CD4-positive, alpha-beta T cell treated with Interleukin-15 for 4 hours (primary cell): Measurements from ENCODE around the gene AGAP5.
"Not testable (repeated sequence)": the region's sequence is repeated elsewhere in the genome, so short reads cannot be mapped to it uniquely, and the experiment has no call there.

Source experiments
- DNase-seq: peaks from one replicate; pipeline ENCODE4 v3.0.0-alpha.2; 2020; ENCODE audit warnings: low spot score

Gene AGAP5

DNA sequence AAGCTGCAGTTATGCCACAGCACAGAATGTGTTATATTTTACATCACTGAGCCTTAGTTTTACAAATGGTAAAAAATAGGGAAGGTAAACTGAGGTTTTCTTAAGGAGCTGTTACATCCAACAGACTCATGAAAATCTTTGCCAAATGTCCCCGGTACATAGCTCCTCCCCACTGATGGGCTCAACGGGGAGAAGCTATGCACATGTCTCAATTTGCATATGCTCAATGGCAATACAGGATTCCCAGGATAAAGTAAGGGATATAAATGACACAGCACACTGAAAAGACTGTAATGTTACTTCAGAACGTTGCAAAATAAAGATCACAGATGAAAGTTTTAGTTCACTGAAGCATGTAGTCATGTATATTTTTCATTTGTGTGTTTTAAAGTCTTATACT, 16.6 kb upstream of the AGAP5 start:
- not testable (repeated sequence) for DNase-seq

DNA sequence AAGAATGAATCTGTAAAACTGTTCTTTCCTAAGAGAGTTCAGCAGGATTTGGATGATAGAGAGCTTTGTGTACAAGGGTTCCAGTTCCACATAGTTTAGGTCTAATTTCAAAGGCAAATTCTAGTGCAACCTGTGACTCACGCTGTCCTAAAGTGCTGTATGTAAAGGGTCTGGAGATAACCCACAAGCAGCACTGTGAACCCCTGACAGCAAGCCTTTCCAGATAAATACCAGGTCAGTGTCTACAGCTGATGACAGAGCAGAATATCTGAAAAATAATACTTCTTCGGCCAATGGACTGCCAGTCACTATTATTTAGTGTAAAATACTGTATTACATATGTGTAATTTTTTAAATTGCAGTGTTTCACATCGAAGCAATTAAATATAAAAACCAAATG, 16.0 kb upstream of the AGAP5 start:
- not testable (repeated sequence) for DNase-seq

DNA sequence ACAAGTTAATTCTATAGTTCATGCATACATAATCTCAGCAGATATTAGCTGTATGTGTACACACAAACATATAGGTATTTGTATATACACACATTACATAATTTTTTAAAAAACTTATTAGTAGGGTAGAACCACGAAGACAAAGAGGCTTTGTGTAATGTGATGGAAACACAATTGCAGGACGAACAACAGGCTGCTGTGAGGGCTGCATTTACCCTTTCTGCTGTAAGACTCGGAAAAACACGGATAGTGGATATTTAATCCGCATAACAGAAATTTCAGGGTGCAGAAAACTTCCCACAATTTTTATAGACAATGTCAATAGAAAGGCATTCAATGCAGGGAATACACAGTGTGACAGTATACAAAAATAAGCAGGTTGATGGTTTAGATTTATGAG, 13.8 kb upstream of the AGAP5 start:
- DNase-seq, result not testable (repeated sequence)

DNA sequence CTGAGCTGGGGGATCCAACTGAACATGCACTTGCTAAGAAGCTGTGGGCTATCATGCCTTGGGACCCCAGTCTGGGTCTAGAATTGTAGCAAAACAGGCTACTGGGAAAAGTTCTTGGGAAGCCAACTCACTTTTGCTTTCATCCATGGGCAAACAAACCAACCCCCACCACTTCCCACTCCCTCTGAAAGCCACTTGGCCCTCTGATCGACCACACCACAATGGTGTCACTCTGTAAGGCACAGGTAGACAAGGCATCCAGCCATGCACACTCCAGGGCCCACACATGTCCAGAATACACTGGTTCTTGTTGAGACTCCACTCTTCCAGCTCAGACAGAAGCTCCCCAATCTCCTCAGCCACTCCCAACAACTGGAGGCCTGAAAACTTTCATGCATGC, 10.2 kb upstream of the AGAP5 start:
- not testable (repeated sequence) for DNase-seq

DNA sequence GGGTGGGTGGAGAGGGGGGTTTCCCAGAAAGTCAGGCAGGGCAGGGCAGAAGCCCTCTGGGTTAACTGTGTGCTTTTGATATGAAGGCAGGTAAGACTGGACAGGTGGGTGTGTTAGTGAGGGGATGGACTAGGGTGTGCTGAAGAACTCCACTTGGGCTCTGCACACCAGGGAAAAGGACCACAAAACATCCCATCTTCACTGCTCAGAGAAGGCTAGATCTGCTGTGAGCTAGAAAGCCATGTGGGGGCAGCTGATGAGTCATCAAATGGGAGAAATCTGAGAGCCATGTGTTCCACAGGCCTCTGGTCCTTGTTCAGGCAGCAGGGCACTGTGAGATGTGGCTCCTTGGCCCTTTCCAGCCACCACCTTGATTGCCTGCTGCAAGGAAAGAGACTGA, 9.7 kb upstream of the AGAP5 start:
- DNase-seq, result not testable (repeated sequence)

DNA sequence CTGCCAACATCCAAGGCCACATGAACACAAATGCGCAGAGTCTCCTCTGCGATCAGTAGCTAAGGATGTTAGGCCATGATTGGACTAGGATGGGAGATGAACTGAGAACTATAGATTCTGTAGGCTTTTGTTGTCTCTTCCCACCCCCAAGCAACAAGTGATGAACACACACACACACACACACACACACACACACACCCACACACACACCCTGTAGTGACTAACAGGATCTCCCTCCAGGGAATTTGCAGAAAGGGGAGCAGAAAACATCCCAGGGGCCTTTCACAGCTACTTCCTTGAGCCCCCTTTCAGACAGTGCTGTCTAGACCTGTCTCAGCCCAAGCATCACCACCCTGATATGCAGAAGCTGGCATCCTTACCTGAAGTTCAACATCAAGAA, 8.6 kb upstream of the AGAP5 start:
- DNase-seq, result not testable (repeated sequence)

DNA sequence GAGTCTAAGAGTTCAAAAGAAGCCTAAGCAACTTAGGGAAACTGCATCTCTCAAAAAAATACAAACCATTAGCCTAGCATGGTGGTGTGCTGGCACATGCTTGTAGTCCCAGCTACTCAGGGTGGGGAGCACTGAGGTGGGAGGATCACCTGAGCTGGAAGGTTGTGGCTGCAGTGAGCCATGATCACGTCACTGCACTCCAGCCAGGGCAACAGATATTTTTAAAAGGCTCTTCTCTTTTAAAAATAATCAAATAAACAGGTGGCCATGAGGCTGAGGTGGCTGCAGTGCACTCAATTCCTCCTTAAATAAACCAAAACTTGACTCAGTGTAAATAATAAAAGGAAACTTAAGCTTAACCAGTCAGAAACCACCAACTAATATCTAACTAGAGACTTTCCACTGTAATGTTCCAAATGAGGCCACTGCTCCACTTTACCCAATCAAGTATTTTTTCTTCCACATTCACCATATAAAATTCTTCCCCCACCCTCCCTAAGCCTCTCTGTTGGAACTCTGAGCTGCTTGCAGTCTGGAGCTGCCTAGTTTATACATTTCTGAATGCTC, 7.7 kb upstream of the AGAP5 start:
- DNase-seq, result not testable (repeated sequence)

DNA sequence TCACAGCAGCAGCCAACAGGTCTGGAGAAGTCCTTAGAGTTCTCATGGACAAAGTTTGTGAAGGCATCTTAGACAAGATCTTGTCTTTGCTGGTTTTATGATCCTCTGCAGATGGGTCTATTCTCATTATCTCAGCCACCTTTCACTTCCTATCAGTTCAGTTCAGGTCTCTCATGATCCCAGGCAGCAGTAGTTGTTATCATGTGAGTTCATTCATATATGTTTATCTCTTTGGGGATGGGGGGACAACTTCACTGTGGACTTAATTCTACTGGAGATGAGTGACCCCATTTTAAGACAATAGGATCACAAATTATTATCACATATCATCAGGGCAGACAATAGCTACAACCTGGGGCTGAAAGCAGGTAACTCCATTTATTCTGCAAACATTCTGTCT, 6.0 kb upstream of the AGAP5 start:
- not testable (repeated sequence) for DNase-seq

DNA sequence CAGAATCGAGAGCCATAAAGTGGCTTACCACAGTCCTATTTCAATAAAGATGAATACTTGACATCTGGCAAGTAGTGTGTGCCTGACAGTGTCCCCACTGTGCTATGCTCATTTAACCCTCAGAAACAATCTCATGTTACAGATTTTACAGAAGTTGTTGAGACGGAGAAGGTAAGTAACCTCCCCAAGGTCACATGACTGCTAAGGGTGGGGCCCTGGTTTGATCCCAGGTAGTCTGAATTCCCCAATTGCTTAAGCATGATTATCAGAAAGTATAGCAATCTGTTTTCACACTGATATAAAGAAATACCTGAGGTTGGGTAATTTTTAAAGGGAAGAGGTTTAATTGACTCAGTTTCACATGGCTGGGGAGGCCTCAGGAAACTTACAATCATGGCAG, 910 bp upstream of the AGAP5 start:
- DNase-seq, result not testable (repeated sequence)

DNA sequence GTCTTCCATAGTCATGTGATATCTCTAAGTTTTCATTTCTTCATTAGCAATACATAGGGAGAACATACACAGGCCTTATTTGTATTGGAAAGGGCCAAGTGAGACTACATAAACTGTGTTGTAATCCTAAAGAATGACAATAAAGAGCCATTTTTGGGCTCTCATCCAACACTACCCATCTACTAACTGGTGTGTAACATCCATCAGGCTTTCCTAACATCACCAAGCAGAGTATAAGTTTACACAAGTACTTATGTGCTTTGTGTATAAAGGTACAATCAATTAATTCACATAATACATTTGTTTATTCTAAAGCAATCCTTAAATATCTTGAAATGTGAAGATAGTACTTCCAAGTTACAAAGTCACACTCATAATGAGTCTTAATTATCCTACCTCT, 2.6 kb downstream of the AGAP5 start:
- DNase-seq, result not testable (repeated sequence)

DNA sequence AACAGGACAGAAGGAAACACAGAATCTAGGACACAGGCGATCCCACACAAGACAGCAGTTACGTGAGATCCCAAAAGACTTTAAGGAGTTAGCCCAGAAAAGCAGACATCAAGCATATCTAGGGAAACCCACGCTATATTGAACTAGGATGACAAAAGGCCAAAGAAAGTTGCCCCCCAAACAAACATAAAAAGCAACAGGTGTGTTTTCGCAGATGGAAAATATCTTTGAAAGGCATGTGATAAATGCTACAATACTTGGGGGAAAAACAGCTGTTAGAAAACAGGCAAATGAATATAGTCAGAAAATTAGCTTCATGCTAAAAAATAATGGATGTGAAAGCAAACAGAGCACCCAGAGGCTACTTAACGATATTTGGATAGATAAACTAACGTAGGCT, 7.2 kb downstream of the AGAP5 start:
- not testable (repeated sequence) for DNase-seq

DNA sequence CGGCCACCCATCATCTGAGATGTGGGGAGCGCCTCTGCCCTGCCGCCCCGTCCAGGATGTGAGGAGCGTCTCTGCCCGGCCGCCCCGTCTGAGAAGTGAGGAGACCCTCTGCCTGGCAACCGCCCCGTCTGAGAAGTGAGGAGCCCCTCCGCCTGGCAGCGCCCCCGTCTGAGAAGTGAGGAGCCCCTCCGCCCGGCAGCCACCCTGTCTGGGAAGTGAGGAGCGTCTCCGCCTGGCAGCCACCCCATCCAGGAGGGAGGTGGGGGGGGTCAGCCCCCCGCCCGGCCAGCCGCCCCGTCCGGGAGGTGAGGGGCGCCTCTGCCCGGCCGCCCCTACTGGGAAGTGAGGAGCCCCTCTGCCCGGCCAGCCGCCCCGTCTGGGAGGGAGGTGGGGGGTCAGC, 8.3 kb downstream of the AGAP5 start:
- DNase-seq, result not testable (repeated sequence)

DNA sequence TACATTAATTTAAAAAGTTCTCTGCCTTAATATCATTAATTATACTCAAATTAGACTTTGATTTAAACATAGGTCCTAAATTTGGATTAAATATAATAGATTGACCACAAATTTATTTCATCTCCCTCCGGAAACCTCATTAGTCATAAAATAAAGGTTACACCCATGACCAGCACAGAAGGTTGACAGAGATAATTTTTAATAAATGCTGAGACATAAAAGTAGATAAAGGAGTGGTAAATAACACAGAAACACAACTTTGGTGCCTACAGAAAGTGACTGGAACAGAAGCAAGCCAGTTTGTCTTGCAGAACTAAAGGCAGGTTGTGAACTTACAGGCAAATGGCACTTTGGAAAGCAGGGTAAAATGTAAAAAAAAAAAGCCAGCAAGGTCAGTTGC, 10.3 kb downstream of the AGAP5 start:
- not testable (repeated sequence) for DNase-seq

DNA sequence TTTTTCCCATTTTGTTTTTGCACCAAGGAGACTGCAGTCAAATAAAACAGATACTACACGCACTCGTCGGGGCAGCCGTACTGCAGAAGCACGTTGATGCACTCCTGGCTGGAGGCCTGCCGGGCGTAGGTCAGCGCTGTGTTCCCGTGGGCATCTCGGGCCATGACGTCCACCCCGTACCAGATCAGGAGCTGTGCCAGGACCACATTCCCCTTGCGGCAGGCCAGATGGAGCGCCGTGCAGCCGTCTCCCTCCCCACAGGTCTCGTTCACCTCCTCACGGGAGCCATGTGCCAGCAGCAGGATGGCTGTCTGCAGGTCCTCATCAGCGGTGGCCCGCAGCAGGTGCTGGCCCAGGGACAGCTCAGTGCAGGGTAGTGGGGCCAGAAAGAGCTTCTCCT, 23.4 kb downstream of the AGAP5 start:
- not testable (repeated sequence) for DNase-seq

DNA sequence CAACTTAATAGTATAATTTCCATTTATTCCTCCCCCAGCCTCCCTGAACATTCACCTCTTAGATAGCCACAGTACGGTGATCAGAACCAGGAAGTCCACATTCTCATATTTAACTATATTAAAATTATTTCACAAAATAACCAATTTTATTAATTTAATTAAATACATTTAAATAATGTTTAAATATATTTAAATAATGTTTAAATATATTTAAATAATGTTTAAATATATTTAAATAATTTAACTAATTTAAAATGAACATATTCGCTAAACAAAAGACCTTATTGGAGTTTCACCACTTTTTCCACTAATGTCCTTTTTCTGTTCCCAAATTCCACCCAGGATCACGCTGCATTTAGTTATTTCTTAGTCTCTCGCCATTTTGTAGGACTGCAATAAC, 29.5 kb downstream of the AGAP5 start:
- DNase-seq, result not testable (repeated sequence)

DNA sequence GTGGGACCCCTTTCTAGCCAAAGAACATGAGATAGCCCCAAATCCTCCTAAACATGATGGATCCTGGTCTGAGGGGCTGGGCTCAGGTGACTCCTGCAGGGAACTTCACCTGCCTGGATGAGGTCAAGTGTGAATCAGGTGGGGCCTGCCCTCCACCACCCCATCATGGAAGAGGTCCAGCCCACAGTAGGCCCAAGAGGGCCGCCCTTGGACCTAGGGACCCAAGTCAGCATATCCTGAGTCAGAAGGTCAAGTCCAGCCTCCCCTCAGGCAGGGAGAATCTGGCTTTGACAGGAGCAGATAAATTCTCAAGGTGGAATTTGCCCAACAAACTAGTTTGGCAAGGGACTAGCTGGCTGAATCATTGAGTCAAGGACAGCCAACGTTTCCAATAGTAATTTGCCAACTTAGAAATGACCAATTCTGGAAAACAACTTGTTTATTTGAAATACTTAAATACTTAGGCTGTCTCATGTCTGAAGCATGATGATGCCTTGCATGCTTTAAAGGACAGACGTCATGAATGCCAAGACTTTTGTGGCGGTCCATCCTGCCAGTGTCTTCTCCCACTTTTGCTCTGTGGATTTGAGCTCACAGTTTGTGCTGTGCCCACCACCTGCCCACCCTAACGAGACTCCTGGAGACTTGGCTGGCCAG, 31.6 kb downstream of the AGAP5 start:
- not testable (repeated sequence) for DNase-seq

DNA sequence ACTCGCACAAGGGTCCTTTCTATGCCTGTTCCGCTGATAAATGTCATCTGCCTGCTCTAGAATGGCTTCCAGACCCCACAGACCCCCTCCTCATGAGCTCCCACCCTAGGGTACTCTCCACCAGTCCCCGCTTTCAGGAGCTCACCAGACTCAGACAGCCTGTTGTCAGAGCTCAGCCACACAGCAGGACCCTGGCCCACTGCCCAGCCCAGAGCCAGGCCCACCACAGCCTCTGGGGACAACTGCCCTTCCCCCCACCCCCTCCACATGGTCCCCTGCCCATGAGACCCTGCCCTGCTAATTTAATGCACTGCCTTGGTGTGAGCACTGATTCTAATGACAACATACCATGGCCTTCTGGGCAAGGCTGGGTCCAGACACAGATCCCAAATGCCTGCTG, 32.3 kb downstream of the AGAP5 start:
- not testable (repeated sequence) for DNase-seq

DNA sequence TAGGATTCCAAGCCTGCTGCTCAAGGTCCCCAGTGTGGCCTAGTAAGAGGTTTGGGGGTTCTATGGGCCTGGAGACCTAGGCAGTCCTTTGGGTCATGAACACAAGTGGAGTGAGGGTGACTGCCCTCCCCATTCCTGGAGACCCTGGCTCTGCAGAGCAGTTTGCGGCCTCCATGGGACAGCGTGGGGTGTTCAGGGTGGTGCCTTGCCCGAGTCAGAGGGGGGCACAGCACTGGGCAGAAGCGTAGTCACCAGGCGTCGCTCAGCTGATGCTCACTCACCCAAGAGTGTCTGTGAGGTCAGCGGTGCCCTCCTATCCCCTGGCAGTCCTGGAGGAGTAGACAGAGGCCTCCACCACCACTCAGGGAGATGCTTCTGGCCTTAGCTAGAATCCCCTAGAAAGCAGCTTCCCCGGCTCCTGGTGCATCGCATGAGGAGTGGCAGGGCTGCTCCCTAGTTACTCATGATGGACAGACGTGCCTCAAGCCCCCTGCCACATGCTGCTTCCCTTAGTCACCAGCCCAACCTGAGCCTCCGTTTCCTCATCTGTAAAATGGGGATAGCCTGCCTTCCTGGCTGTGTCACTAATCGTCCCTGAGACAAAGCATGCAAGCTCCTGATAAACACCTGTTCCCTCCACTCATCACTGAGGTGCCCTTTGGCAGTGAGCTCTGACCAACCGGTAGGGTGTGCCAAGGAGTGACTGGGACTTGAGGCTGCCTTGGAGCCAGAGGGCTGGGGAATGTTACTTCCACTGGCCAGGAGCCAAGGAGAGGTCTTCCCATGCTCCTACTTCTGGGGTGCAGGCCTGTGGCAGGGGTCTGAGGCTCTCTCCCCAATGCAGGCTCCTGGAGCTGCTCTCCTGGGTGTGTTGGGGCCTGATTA, 33.5 kb downstream of the AGAP5 start:
- not testable (repeated sequence) for DNase-seq

DNA sequence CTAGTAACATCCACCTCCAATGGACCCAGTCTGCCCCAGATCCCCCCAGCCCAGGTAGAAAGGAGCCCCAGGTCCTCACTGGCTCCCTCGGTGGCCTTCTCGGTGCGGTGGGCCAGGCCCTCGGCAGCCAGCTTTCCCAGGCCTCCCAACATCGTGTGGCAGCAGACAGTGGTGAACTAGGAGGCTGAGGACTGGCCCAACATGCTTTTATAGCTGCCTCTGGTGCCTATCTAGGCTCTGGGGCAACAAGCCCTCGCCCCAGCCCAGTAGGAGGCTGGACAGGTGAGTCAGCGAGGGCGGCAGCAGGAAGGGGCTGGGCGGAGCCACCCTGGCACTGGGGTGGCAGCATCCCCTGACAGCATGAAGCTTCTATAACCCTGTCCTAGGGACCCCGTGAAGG, 34.3 kb downstream of the AGAP5 start:
- not testable (repeated sequence) for DNase-seq

DNA sequence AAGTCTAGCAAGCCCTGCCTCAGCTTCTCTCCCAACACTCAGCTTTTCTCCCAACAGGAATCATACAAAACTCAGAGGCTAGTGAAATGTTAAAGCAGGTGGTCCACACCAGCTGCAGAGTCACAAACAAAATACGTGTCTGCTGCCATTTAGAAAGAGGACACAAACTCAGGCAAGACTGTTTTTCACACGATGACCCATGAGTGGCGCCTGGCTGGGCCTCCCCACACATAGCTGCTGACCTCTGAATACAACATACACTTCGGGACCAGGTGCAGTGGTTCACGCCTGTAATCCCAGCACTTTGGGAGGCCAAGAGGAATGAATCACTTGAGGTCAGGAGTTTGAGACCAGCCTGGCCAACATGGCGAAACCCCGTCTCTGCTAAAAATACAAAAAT, 35.2 kb downstream of the AGAP5 start:
- not testable (repeated sequence) for DNase-seq

DNA sequence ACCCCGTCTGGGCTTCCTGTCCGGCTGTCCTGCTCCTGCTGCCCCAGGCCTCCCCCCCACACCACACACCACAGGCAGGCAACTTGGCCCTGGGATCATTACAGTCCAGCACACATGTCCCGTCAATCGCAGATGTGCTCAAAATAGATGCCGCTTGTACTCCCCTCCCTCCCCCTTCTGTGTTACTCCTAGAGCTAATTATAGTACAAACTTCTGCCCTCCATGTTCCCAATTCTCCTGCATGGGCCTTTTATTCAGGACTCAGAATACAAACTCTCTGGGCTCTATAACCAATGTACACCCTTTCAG, 42.0 kb downstream of the AGAP5 start, which contains the start of gene SYNPO2L:
Gene SYNPO2L (minus strand): TSS at position 40 of the 309 bp plus-strand sequence. CDS start 107 bp downstream, outside the sequence.
- no peak for DNase-seq

DNA sequence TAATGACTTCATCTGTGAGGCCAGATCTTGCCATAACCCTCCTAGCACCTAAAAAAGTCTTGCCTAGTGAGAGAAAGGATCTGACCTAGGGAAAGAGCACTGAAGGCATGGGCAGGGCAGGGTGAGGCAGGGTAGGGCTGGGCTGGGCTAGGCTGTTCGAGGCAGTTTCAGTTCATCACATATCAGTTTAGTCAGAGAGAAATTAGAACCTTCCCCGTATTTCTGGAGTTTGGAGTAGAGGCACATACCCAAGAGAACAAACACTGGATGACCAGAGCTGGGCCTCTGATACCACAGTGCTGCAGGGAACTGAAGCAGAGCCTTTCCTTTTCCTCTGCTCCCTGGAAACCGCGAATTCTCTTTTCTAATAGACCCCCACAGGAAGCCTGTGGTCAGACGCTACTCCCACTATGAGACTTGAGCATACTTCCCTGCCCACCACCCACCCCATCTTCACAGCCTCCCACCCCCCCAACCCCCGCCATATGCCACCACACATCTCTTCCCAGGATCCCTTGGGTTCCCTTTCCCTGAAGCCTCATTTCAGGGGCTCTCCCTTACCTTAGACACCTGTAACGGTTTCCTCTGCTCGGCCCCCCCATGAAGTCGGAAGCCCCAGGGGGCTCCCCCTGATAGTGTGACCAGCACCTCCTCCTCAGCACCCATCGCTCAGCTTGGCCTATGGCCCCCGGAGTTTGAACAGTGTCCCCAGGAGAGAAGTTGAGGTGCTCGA, 42.5 kb downstream of the AGAP5 start:
- DNase-seq, result no peak
